GM12873 (cell line): ENCODE results near the gene LHFPL6.

Experiments used
- CTCF ChIP-seq: IDR thresholded peaks from 2 replicates; pipeline ENCODE4 v1.5.1; 2012; ENCODE audit warnings: low read depth, mild to moderate bottlenecking, moderate library complexity, low read length, control low read depth; ENCODE audit not compliant: insufficient read depth; ENCODE audit errors: missing control alignments

The LHFPL6 gene

GRCh38 chr13:39596685-39597084, 6.3 kb downstream of the LHFPL6 start:
- no peak for TF ChIP-seq CTCF

- no peak for TF ChIP-seq CTCF
These were observed 6.8 kb downstream of the LHFPL6 start for GRCh38 chr13:39596176-39596575.

- TF ChIP-seq CTCF: no peak
These were observed 12.4 kb downstream of the LHFPL6 start for GRCh38 chr13:39590466-39591036.

GRCh38 chr13:39588384-39588783, 14.6 kb downstream of the LHFPL6 start:
- TF ChIP-seq CTCF: no peak

- no peak for TF ChIP-seq CTCF
These were observed 15.1 kb downstream of the LHFPL6 start for GRCh38 chr13:39587939-39588338.

- no peak for TF ChIP-seq CTCF
These were observed 15.9 kb downstream of the LHFPL6 start for GRCh38 chr13:39586958-39587605.

- no peak for TF ChIP-seq CTCF
These were observed 16.8 kb downstream of the LHFPL6 start for GRCh38 chr13:39586151-39586550.
